ENCODE results near the gene TRERF1. TPM values are rescaled to one million over a fixed set of nuclear protein-coding genes. Genes with fewer than 3 reads are reported as not detected.

TRERF1 gene
- total RNA-seq, 4 donors from 2014 or later, result 1.6 to 4.1 (median 2.6) TPM

DNA sequence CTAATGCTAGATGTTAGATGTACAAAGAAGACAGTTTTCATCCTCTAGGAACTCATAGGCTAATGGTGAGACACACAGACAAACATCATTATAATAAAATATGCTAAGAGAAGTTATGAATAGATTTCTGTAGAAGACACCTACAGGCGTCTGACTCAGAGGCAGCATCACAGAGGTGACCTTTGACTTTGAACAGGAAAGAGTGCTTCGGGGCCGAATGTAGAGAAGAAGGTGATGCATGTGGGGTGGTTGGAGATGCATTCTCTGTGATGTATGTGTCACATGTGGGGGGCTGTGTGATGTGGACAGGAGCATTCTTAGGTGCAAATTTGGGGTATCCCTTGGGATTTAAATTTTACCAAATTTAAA lies 271.8 kb downstream of the TRERF1 start:
- Histone ChIP-seq H3K9me3 (no peaks in the 10 kb centered on the region), H3K36me3 (no peaks in the 10 kb centered on the region), H3K4me3 (replicated peaks in 1 of 3) (no peak overlapping the region), H3K27me3 (no peaks in the 10 kb centered on the region), H3K4me1 (no peaks in the 10 kb centered on the region), H3K27ac (no peak overlapping the region)
- DNase-seq, result no peak
- TF ChIP-seq POLR2A (IDR thresholded peaks at IDR 0.05) (no peak), CTCF (IDR thresholded peaks at IDR 0.05) (no peak)
- WGBS, 2 donors, result 76 to 87% methylated on average over 3 of the region's 3 CpGs
- intact Hi-C loops (cut with DNase I), result no loop called here

- no peak for TF ChIP-seq CTCF (IDR thresholded peaks at IDR 0.05)
- no peak for TF ChIP-seq POLR2A (IDR thresholded peaks at IDR 0.05)
- H3K4me1 ChIP-seq, result no peaks in the 10 kb centered on the region
- H3K36me3 ChIP-seq, result no peaks in the 10 kb centered on the region
- H3K27ac ChIP-seq, result no peak overlapping the region
- 85 to 89% methylated on average over 20 of the region's 20 CpGs for WGBS, 2 donors
- intact Hi-C loops (cut with DNase I), result no loop called here
- DNase-seq, result no peak
- no peak overlapping the region for H3K4me3 ChIP-seq (replicated peaks in 1 of 3)
- no peaks in the 10 kb centered on the region for H3K27me3 ChIP-seq
- no peaks in the 10 kb centered on the region for H3K9me3 ChIP-seq
Observed at GRCh38 chr6:42179261-42179944, 272.3 kb downstream of the TRERF1 start.

GRCh38 chr6:42177514-42178364 lies 274.0 kb downstream of the TRERF1 start:
- no peaks in the 10 kb centered on the region for H3K36me3 ChIP-seq
- no peaks in the 10 kb centered on the region for H3K9me3 ChIP-seq
- H3K4me1 ChIP-seq, result no peaks in the 10 kb centered on the region
- no peak for DNase-seq
- 33 to 59% methylated on average over 6 to 9 of the region's 27 CpGs for WGBS, 2 donors
- intact Hi-C loops (cut with DNase I), result no loop called here
- TF ChIP-seq POLR2A (IDR thresholded peaks at IDR 0.05) (no peak), CTCF (IDR thresholded peaks at IDR 0.05) (no peak)
- no peak overlapping the region for H3K27ac ChIP-seq
- no peaks in the 10 kb centered on the region for H3K27me3 ChIP-seq
- H3K4me3 ChIP-seq (replicated peaks in 1 of 3), result no peak overlapping the region

- intact Hi-C loops (cut with DNase I), result no loop called here
- Histone ChIP-seq H3K27ac (no peak overlapping the region), H3K9me3 (no peaks in the 10 kb centered on the region), H3K4me3 (replicated peaks in 1 of 3) (no peak overlapping the region), H3K27me3 (no peaks in the 10 kb centered on the region), H3K4me1 (no peaks in the 10 kb centered on the region), H3K36me3 (no peaks in the 10 kb centered on the region)
- TF ChIP-seq POLR2A (IDR thresholded peaks at IDR 0.05) (no peak), CTCF (IDR thresholded peaks at IDR 0.05) (no peak)
- no peak for DNase-seq
Observed at GRCh38 chr6:42176981-42177380, 274.7 kb downstream of the TRERF1 start.

GRCh38 chr6:42175860-42176259 lies 275.9 kb downstream of the TRERF1 start:
- no peak overlapping the region for H3K27ac ChIP-seq
- 72 to 79% methylated on average over 5 of the region's 5 CpGs for WGBS, 2 donors
- no peak for TF ChIP-seq CTCF (IDR thresholded peaks at IDR 0.05)
- TF ChIP-seq POLR2A (IDR thresholded peaks at IDR 0.05), result no peak

More at GRCh38 chr6:42175860-42176259, 275.9 kb downstream of the TRERF1 start:
- H3K9me3 ChIP-seq, result no peaks in the 10 kb centered on the region
- intact Hi-C loops (cut with DNase I), result no loop called here
- H3K4me1 ChIP-seq, result no peaks in the 10 kb centered on the region
- no peak overlapping the region for H3K4me3 ChIP-seq (replicated peaks in 1 of 3)
- no peaks in the 10 kb centered on the region for H3K36me3 ChIP-seq
- DNase-seq, result no peak
- no peaks in the 10 kb centered on the region for H3K27me3 ChIP-seq

Measured in thyroid gland (tissue), 4 donors.